Vagina (tissue), 2 donors: ENCODE data around the gene SPDYE3.
"Not testable (repeated sequence)": the region's sequence is repeated elsewhere in the genome, so short reads cannot be mapped to it uniquely, and the experiment has no call there.

ENCODE experiments used
- CTCF ChIP-seq, 3 experiments: fragments of 450-650 bp in 2 of 3; fragments of 200-600 bp in 1 of 3; sonication (generic) in 1 of 3; IDR thresholded peaks; one replicate each; pipeline ENCODE4 v1.5.1; 2017 to 2019; ENCODE audit warnings: antibody characterized with exemption in 3 of 3, mild to moderate bottlenecking in 2 of 3, moderate library complexity in 2 of 3
- POLR2A ChIP-seq, 2 donors: fragments of 450-650 bp; IDR thresholded peaks; one replicate each; pipeline ENCODE4 v1.6.1; 2017; ENCODE audit warnings: antibody characterized with exemption in 2 of 2, mild to moderate bottlenecking in 2 of 2, moderate library complexity in 2 of 2
- POLR2AphosphoS5 ChIP-seq, 2 donors: sonication (generic); formaldehyde crosslinking; IDR thresholded peaks; one replicate each; pipeline ENCODE4 v1.9.0; 2017; ENCODE audit warnings: antibody characterized with exemption in 2 of 2, mild to moderate bottlenecking in 2 of 2, low read depth in 1 of 2; ENCODE audit not compliant: insufficient read depth in 1 of 2

GRCh38 chr7:100287191-100287969 is 20.1 kb upstream of the SPDYE3 start:
- TF ChIP-seq CTCF (IDR thresholded peaks at IDR 0.05); POLR2AphosphoS5 (IDR thresholded peaks at IDR 0.05; ENCODE audit: insufficient read depth in 1 of 2, low read depth in 1 of 2); POLR2A (IDR thresholded peaks at IDR 0.05): not testable (repeated sequence)
